Endothelial cell (in vitro differentiated cells): ENCODE data around the gene AGBL4. TPM values are rescaled to one million over a fixed set of nuclear protein-coding genes. Genes with fewer than 3 reads are reported as not detected.

Experiments
- DNase-seq: peaks from one replicate; pipeline ENCODE4 v3.0.0; 2021; ENCODE audit warnings: low spot score
- H3K27ac Mint-ChIP-seq: one replicate; pipeline ENCODE4 v1.8.0; 2021; ENCODE audit warnings: mixed read lengths, inconsistent platforms; ENCODE audit not compliant: unreplicated experiment
- H3K27me3 Mint-ChIP-seq: one replicate; pipeline ENCODE4 v1.8.0; 2021; ENCODE audit warnings: mild to moderate bottlenecking, moderate library complexity, mixed read lengths, inconsistent platforms; ENCODE audit not compliant: unreplicated experiment
- H3K36me3 Mint-ChIP-seq: one replicate; pipeline ENCODE4 v1.8.0; 2021; ENCODE audit warnings: mild to moderate bottlenecking, low read depth, mixed read lengths, inconsistent platforms; ENCODE audit not compliant: unreplicated experiment
- H3K4me1 Mint-ChIP-seq: one replicate; pipeline ENCODE4 v1.8.0; 2021; ENCODE audit warnings: mild to moderate bottlenecking, mixed read lengths, inconsistent platforms; ENCODE audit not compliant: unreplicated experiment
- H3K4me3 Mint-ChIP-seq: one replicate; pipeline ENCODE4 v1.8.0; 2021; ENCODE audit warnings: mild to moderate bottlenecking, mixed read lengths, inconsistent platforms; ENCODE audit not compliant: unreplicated experiment
- H3K9me3 Mint-ChIP-seq: one replicate; pipeline ENCODE4 v1.8.0; 2021; ENCODE audit warnings: mixed read lengths, inconsistent platforms; ENCODE audit not compliant: unreplicated experiment
- total RNA-seq: library from RNA; stranded (reverse); fragmentation: NEBNext Ultra II Directional; extraction: Animal tissue kit (Norgen Biotek cat#: 25700); gene quantifications from one replicate; pipeline ENCODE4 v1.2.1, GENCODE V29; 2021; ENCODE audit not compliant: unreplicated experiment
- TF ChIP-seq, protein P1 (sequence below): fragments of 200-600 bp; sonication (generic); IDR thresholded peaks from one replicate; pipeline ENCODE4 v1.5.0; 2021; ENCODE audit warnings: antibody characterized with exemption; ENCODE audit not compliant: unreplicated experiment

AGBL4 gene
- total RNA-seq, 1 donor from 2014 or later = 0.51 TPM

DNA sequence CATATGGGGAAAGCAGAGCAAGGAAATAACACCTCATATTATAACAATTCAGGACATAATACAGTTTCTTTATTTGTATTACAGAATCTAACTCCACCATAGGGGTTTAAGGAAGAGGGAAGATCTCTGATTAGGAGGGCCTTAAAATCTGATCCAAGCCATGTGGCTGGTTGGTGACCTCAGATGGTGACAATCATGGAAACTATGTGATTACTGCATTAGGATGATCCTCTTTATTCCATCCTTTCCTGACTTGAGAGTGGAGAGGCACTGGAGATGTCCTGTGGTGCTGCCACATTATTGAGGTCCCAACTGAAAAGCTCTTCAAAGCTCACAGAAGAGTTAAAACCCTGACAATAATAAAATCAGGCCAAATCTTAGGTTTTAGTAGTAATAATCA lies 1078.9 kb downstream of the AGBL4 start:
- Mint-ChIP-seq H3K27ac (no peak overlapping the region), H3K4me1 (peaks cover 9% of the 10 kb centered on the region), H3K36me3 (no peaks in the 10 kb centered on the region), H3K9me3 (no peaks in the 10 kb centered on the region), H3K27me3 (no peaks in the 10 kb centered on the region), H3K4me3 (no peak overlapping the region)
- TF ChIP-seq, protein P1, sequence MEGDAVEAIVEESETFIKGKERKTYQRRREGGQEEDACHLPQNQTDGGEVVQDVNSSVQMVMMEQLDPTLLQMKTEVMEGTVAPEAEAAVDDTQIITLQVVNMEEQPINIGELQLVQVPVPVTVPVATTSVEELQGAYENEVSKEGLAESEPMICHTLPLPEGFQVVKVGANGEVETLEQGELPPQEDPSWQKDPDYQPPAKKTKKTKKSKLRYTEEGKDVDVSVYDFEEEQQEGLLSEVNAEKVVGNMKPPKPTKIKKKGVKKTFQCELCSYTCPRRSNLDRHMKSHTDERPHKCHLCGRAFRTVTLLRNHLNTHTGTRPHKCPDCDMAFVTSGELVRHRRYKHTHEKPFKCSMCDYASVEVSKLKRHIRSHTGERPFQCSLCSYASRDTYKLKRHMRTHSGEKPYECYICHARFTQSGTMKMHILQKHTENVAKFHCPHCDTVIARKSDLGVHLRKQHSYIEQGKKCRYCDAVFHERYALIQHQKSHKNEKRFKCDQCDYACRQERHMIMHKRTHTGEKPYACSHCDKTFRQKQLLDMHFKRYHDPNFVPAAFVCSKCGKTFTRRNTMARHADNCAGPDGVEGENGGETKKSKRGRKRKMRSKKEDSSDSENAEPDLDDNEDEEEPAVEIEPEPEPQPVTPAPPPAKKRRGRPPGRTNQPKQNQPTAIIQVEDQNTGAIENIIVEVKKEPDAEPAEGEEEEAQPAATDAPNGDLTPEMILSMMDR = no peak
- DNase-seq = no peak

- TF ChIP-seq, protein P1 = no peak
- Mint-ChIP-seq H3K4me3 (no peak overlapping the region), H3K4me1 (peaks cover 6% of the 10 kb centered on the region), H3K36me3 (no peaks in the 10 kb centered on the region), H3K27ac (no peak overlapping the region), H3K9me3 (no peaks in the 10 kb centered on the region), H3K27me3 (no peaks in the 10 kb centered on the region)
- no peak for DNase-seq
Observed at GRCh38 chr1:48943826-48944225, 1079.9 kb downstream of the AGBL4 start.

- H3K27ac Mint-ChIP-seq = no peak overlapping the region
- no peaks in the 10 kb centered on the region for H3K9me3 Mint-ChIP-seq
- peaks cover 3% of the 10 kb centered on the region for H3K4me1 Mint-ChIP-seq
- H3K4me3 Mint-ChIP-seq = no peak overlapping the region
- no peaks in the 10 kb centered on the region for H3K36me3 Mint-ChIP-seq
- TF ChIP-seq, protein P1 = no peak
- no peak for DNase-seq
- H3K27me3 Mint-ChIP-seq = no peaks in the 10 kb centered on the region
Observed at GRCh38 chr1:48943393-48943792, 1080.4 kb downstream of the AGBL4 start.

GRCh38 chr1:48940962-48941732 lies 1082.6 kb downstream of the AGBL4 start:
- TF ChIP-seq, protein P1 = no peak
- H3K4me1 Mint-ChIP-seq = no peaks in the 10 kb centered on the region
- no peaks in the 10 kb centered on the region for H3K36me3 Mint-ChIP-seq
- H3K9me3 Mint-ChIP-seq = no peaks in the 10 kb centered on the region
- DNase-seq = no peak
- no peaks in the 10 kb centered on the region for H3K27me3 Mint-ChIP-seq
- no peak overlapping the region for H3K4me3 Mint-ChIP-seq
- no peak overlapping the region for H3K27ac Mint-ChIP-seq

DNA sequence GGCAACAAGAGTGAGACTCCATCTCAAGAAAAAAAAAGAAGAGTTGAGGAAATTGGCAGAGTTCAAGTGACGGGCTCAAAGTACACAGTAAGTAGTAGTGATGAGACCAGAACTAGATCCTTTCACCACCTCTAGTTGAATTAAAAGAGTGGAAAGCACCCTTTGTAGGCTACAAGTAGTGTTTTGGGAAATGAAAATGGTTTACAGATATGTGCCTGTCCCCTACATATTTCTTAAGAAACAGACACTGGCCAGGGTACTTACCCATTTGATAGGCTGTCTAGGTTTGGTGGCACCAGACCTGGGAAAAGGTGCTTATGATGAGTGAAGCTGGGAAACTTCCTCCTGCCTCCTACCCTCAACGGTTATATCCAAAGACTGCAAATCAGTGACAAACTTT lies 1083.4 kb downstream of the AGBL4 start:
- Mint-ChIP-seq H3K4me3 (no peak overlapping the region), H3K27me3 (no peaks in the 10 kb centered on the region), H3K36me3 (no peaks in the 10 kb centered on the region), H3K9me3 (no peaks in the 10 kb centered on the region), H3K27ac (no peak overlapping the region), H3K4me1 (no peaks in the 10 kb centered on the region)
- DNase-seq = no peak
- TF ChIP-seq, protein P1 = no peak
